Endothelial cell of umbilical vein (primary cell): ENCODE data around the gene RAB31. TPM values are rescaled to one million over a fixed set of nuclear protein-coding genes. Genes with fewer than 3 reads are reported as not detected.

ENCODE experiments used
- BruUV-seq: library from RNA; stranded (reverse); fragments of 400-500 nt; replicated peaks from 2 replicates; lab custom pipeline; 2021; lab: Mats Ljungman, UMichigan
- CTCF ChIA-PET: fragments of 300-600, 350-600 bp; sonication (Branson Sonifier 250); formaldehyde crosslinking; loops from one replicate; lab custom pipeline; 2021; ENCODE audit warnings: antibody characterized with exemption, inconsistent platforms; lab: Charles Lee
- POLR2A ChIA-PET: fragments of 300-600, 350-600 bp; sonication (Branson Sonifier 250); formaldehyde crosslinking; loops from one replicate; lab custom pipeline; 2021; ENCODE audit warnings: antibody characterized with exemption, inconsistent platforms; lab: Charles Lee
- DNase-seq: peaks from one replicate; pipeline ENCODE4 v3.0.0-alpha.2; 2011; ENCODE audit warnings: low read depth, low spot score
- FAIRE-seq: peaks from 2 replicates; lab custom pipeline; 2011; peaks lifted over from hg19 to GRCh38; lab: Jason Lieb, UNC
- H2AFZ ChIP-seq: 2 replicates; pipeline ENCODE4 v1.6.0; 2012; ENCODE audit warnings: low read depth, low read length, control low read depth, inconsistent platforms
- H3K27ac ChIP-seq: 2 replicates; pipeline ENCODE4 v1.5.1; 2011; ENCODE audit warnings: low read depth, mild to moderate bottlenecking, control low read depth, low read length, moderate library complexity; ENCODE audit not compliant: insufficient read depth
- H3K27me3 ChIP-seq, 2 experiments: 2 replicates each; pipeline versions ENCODE4 v1.6.0 to v1.6.1; 2011; ENCODE audit warnings: low read length in 2 of 2, mixed read lengths in 1 of 2; ENCODE audit not compliant: control insufficient read depth in 2 of 2, insufficient read depth in 2 of 2
- H3K36me3 ChIP-seq, 2 experiments: 2 replicates in 1 of 2; 3 replicates in 1 of 2; pipeline ENCODE4 v1.5.1; 2011; ENCODE audit warnings: low read length in 2 of 2, mild to moderate bottlenecking in 1 of 2, moderate library complexity in 1 of 2; ENCODE audit not compliant: control insufficient read depth in 2 of 2, insufficient read depth in 2 of 2; ENCODE audit errors: extremely low read depth in 1 of 2
- H3K4me1 ChIP-seq: 3 replicates; pipeline ENCODE4 v1.5.1; 2011; ENCODE audit warnings: mild to moderate bottlenecking, low read length; ENCODE audit not compliant: control insufficient read depth, insufficient read depth; ENCODE audit errors: extremely low read depth
- H3K4me2 ChIP-seq: 2 replicates; pipeline ENCODE4 v1.6.1; 2011; ENCODE audit warnings: low read length, control low read depth, mixed read lengths; ENCODE audit not compliant: insufficient read depth
- H3K4me3 ChIP-seq, 3 experiments: fragments of 200-600 bp in 1 of 3; sonication (generic), shearing (Covaris generic) in 1 of 3; replicated peaks in 1 of 3; 2 replicates each; pipeline ENCODE4 v1.5.1; 2011 to 2016; ENCODE audit warnings: control low read depth in 3 of 3, low read length in 3 of 3, mild to moderate bottlenecking in 2 of 3, inconsistent platforms in 1 of 3, low read depth in 1 of 3, moderate library complexity in 1 of 3; ENCODE audit not compliant: insufficient read depth in 1 of 3
- H3K79me2 ChIP-seq: 2 replicates; pipeline ENCODE4 v1.6.0; 2012; ENCODE audit warnings: low read length, inconsistent platforms; ENCODE audit not compliant: control insufficient read depth, insufficient read depth
- H3K9ac ChIP-seq: replicated peaks from 2 replicates; pipeline ENCODE3; 2011; ENCODE audit warnings: low read length, control low read depth; ENCODE audit not compliant: insufficient read depth; ENCODE audit errors: extremely low read depth
- H3K9me1 ChIP-seq: replicated peaks from 3 replicates; pipeline ENCODE4 v1.6.0; 2011; ENCODE audit warnings: mild to moderate bottlenecking, low read length; ENCODE audit not compliant: control insufficient read depth, insufficient read depth; ENCODE audit errors: extremely low read depth
- H3K9me3 ChIP-seq: replicated peaks from 2 replicates; pipeline ENCODE4 v1.5.1; 2012; ENCODE audit warnings: low read length, inconsistent platforms; ENCODE audit not compliant: control insufficient read depth, insufficient read depth
- H4K20me1 ChIP-seq: replicated peaks from 2 replicates; pipeline ENCODE3; 2011; ENCODE audit warnings: mild to moderate bottlenecking, low read length; ENCODE audit not compliant: control insufficient read depth, insufficient read depth; ENCODE audit errors: extremely low read depth
- CTCF ChIP-seq, 2 donors: IDR thresholded peaks; 1 replicate in 1 of 2; 2 replicates in 1 of 2; pipeline ENCODE4 v1.5.1; 2011; ENCODE audit warnings: low read length in 2 of 2, mild to moderate bottlenecking in 2 of 2, moderate library complexity in 2 of 2, control low read depth in 1 of 2, inconsistent platforms in 1 of 2, low read depth in 1 of 2; ENCODE audit not compliant: insufficient read depth in 1 of 2; ENCODE audit errors: extremely low read depth in 1 of 2
- FOS ChIP-seq: IDR thresholded peaks from 2 replicates; pipeline ENCODE4 v1.6.1; 2011; ENCODE audit warnings: mild to moderate bottlenecking, low read length, moderate library complexity, borderline replicate concordance; ENCODE audit not compliant: insufficient read depth
- GATA2 ChIP-seq: IDR thresholded peaks from 2 replicates; pipeline ENCODE4 v1.7.0; 2011; ENCODE audit warnings: low read depth, mild to moderate bottlenecking, moderate library complexity, mixed read lengths, low read length; ENCODE audit not compliant: insufficient read length, insufficient read depth
- JUN ChIP-seq: IDR thresholded peaks from 2 replicates; pipeline ENCODE4 v1.6.1; 2011; ENCODE audit warnings: borderline replicate concordance, low read depth; ENCODE audit not compliant: insufficient read length, insufficient read depth
- MAX ChIP-seq: IDR thresholded peaks from 2 replicates; pipeline ENCODE4 v1.6.1; 2011; ENCODE audit not compliant: insufficient read depth, insufficient read length
- MYC ChIP-seq: IDR thresholded peaks from one replicate; pipeline ENCODE4 v1.6.1; 2011; ENCODE audit warnings: mild to moderate bottlenecking, low read depth, low read length
- POLR2A ChIP-seq: IDR thresholded peaks from 2 replicates; pipeline ENCODE4 v1.6.1; 2012; ENCODE audit warnings: low read depth, mild to moderate bottlenecking, control low read depth, low read length
- POLR2AphosphoS5 ChIP-seq: IDR thresholded peaks from 2 replicates; pipeline ENCODE4 v1.6.1; 2012; ENCODE audit warnings: low read depth, mild to moderate bottlenecking, control low read depth, low read length, moderate library complexity; ENCODE audit not compliant: insufficient read depth
- dilution Hi-C: fragments of 300-500 bp; cut with MboI; formaldehyde crosslinking; loops from one replicate; pipeline ENCODE4 v1.15.0; 2019; ENCODE audit warnings: low sequenced_read_pairs; ENCODE audit not compliant: extremely low pct_ligation_motif_present
- intact Hi-C: fragments of 100-400 bp; cut with micrococcal nuclease; formaldehyde crosslinking; loops from one replicate; pipeline ENCODE4 v1.10.0; 2022
- polyA plus RNA-seq, 4 experiments: library from polyadenylated mRNA; depleted of rRNA in 3 of 4; stranded (reverse) in 3 of 4; unstranded in 1 of 4; fragments of >200 nt; gene quantifications; 2 replicates each; pipeline versions ENCODE4 v1.2.1 to v1.2.3, GENCODE V29; 2011 to 2012; ENCODE audit warnings: missing spikeins in 1 of 4
- total RNA-seq: library from RNA; stranded (reverse); gene quantifications from 2 replicates; pipeline ENCODE4 v1.2.3, GENCODE V29; 2021

RAB31 gene
- total and polyA plus RNA-seq, 2 donors (not counting 3 experiments of a cell fraction or from before 2014, with no cell fraction given) = 30.5 TPM

GRCh38 chr18:9842448-9842847 is 134.3 kb downstream of the RAB31 start:
- H2AFZ ChIP-seq = no peak overlapping the region
- no peak overlapping the region for H3K27ac ChIP-seq
- no peak for TF ChIP-seq CTCF (IDR thresholded peaks at IDR 0.05; ENCODE audit: extremely low read depth in 1 of 2, insufficient read depth in 1 of 2, low read depth in 1 of 2, low read length in 2 of 2)
- TF ChIP-seq POLR2A = no peak
- TF ChIP-seq GATA2 = no peak
- no peak for TF ChIP-seq FOS
- no peak for TF ChIP-seq JUN
- no peak for TF ChIP-seq MYC
- TF ChIP-seq MAX = no peak
- TF ChIP-seq POLR2AphosphoS5 = no peak
- FAIRE-seq (no peak), DNase-seq (no peak)
- no peaks in the 10 kb centered on the region for H3K36me3 ChIP-seq
- H3K9ac ChIP-seq = no peak overlapping the region
- no TSS peak for BruUV-seq
- no peak overlapping the region for H3K4me2 ChIP-seq
- ChIA-PET POLR2A (no interaction called here), CTCF (no interaction called here)
- no peak overlapping the region for H3K4me3 ChIP-seq
- H3K9me3 ChIP-seq = no peaks in the 10 kb centered on the region
- H3K79me2 ChIP-seq = no peaks in the 10 kb centered on the region
- no peaks in the 10 kb centered on the region for H3K9me1 ChIP-seq
- H3K4me1 ChIP-seq = peaks cover 6% of the 10 kb centered on the region
- intact Hi-C loops = no loop called here
- dilution Hi-C loops = no loop called here
- no peaks in the 10 kb centered on the region for H4K20me1 ChIP-seq
- no peaks in the 10 kb centered on the region for H3K27me3 ChIP-seq
